Panc1 (cell line): ENCODE results near the gene SLTM.

Experiments used
- POLR2AphosphoS5 ChIP-seq: IDR thresholded peaks from 2 replicates; pipeline ENCODE4 v1.6.1; 2012; ENCODE audit warnings: mild to moderate bottlenecking, low read depth, low read length, moderate library complexity
- SIN3A ChIP-seq: IDR thresholded peaks from 2 replicates; pipeline ENCODE4 v1.6.1; 2012; ENCODE audit warnings: low read depth, mild to moderate bottlenecking, low read length, moderate library complexity, borderline replicate concordance; ENCODE audit not compliant: insufficient read depth

DNA sequence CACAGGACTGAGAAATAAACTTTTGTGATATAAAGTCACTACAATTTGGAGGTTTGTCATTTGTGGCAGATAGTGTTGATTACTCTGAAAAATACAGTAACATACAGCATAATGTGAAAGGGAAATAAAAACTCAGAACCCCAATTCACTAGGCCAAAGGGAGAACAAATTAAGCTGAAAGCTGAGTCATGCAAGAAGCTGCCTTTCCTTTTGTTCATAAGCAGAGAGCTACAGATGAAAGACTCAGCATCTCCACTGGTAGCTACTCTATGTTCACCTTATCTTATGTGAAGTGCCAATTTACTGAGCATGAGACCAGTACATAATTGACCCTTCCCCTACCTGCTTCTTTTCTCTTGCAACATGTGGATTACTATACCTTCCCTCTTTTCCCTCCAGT is 19.3 kb upstream of the SLTM start:
- TF ChIP-seq SIN3A (no peak), POLR2AphosphoS5 (no peak)
